ENCODE measurements around the gene LNP1. TPM values are rescaled to one million over a fixed set of nuclear protein-coding genes. Genes with fewer than 3 reads are reported as not detected.
"Not testable (repeated sequence)": the region's sequence is repeated elsewhere in the genome, so short reads cannot be mapped to it uniquely, and the experiment has no call there.

Gene LNP1
- total RNA-seq, 1 donor from 2014 or later = 2.8 TPM

- peaks cover 12% of the 10 kb centered on the region for H3K27me3 Mint-ChIP-seq (ENCODE audit: low read depth)
- H3K27ac Mint-ChIP-seq = no peak overlapping the region
- intact Hi-C loops (cut with micrococcal nuclease) = no loop called here
- no peaks in the 10 kb centered on the region for H3K4me1 Mint-ChIP-seq (ENCODE audit: low read depth)
- H3K4me3 Mint-ChIP-seq (ENCODE audit: low read depth) = no peak overlapping the region
- DNase-seq (ENCODE audit: low spot score) = no peak
- no peaks in the 10 kb centered on the region for H3K36me3 Mint-ChIP-seq (ENCODE audit: low read depth)
- H3K9me3 Mint-ChIP-seq = no peaks in the 10 kb centered on the region
Observed at GRCh38 chr3:100424261-100424660, 22.9 kb downstream of the LNP1 start.

DNA sequence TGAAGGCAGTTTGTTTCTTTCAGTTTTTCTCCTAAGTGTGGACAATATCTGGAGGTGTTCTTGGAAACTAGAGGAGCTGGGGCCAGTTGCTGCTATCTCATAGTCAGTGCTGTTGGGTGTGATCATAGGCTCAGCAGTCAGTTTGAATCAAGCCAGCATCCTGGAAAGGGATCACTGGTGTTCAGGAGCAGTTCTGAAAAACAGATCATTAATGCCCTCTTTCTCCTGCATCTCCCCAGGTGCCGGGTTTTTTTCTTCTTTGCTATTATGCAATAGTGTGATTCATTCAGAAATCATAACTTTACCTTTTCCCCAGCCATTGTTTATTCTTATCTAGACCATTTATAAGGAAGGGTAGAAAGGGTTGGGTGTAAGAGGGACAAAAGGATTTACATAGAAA lies 24.0 kb downstream of the LNP1 start:
- Mint-ChIP-seq H3K4me3 (ENCODE audit: low read depth) (no peak overlapping the region), H3K27ac (no peak overlapping the region), H3K9me3 (no peaks in the 10 kb centered on the region), H3K4me1 (ENCODE audit: low read depth) (no peaks in the 10 kb centered on the region), H3K27me3 (ENCODE audit: low read depth) (peaks cover 8% of the 10 kb centered on the region), H3K36me3 (ENCODE audit: low read depth) (no peaks in the 10 kb centered on the region)
- no peak for DNase-seq (ENCODE audit: low spot score)
- intact Hi-C loops (cut with micrococcal nuclease) = no loop called here

- intact Hi-C loops (cut with micrococcal nuclease) = no loop called here
- H3K27me3 Mint-ChIP-seq (ENCODE audit: low read depth) = peaks cover 8% of the 10 kb centered on the region
- no peak overlapping the region for H3K27ac Mint-ChIP-seq
- no peaks in the 10 kb centered on the region for H3K4me1 Mint-ChIP-seq (ENCODE audit: low read depth)
- H3K4me3 Mint-ChIP-seq (ENCODE audit: low read depth) = no peak overlapping the region
- no peaks in the 10 kb centered on the region for H3K9me3 Mint-ChIP-seq
- no peaks in the 10 kb centered on the region for H3K36me3 Mint-ChIP-seq (ENCODE audit: low read depth)
- DNase-seq (ENCODE audit: low spot score) = no peak
Observed at GRCh38 chr3:100426067-100426682, 24.8 kb downstream of the LNP1 start.

GRCh38 chr3:100427699-100428098 lies 26.4 kb downstream of the LNP1 start:
- Mint-ChIP-seq H3K9me3 (no peaks in the 10 kb centered on the region), H3K27ac (no peak overlapping the region), H3K27me3 (ENCODE audit: low read depth) (peaks cover 8% of the 10 kb centered on the region), H3K36me3 (ENCODE audit: low read depth) (no peaks in the 10 kb centered on the region), H3K4me1 (ENCODE audit: low read depth) (no peaks in the 10 kb centered on the region), H3K4me3 (ENCODE audit: low read depth) (no peak overlapping the region)
- no peak for DNase-seq (ENCODE audit: low spot score)
- intact Hi-C loops (cut with micrococcal nuclease) = no loop called here

- H3K27ac Mint-ChIP-seq = no peak overlapping the region
- H3K36me3 Mint-ChIP-seq (ENCODE audit: low read depth) = no peaks in the 10 kb centered on the region
- no peak overlapping the region for H3K4me3 Mint-ChIP-seq (ENCODE audit: low read depth)
- no peaks in the 10 kb centered on the region for H3K4me1 Mint-ChIP-seq (ENCODE audit: low read depth)
- peaks cover 5% of the 10 kb centered on the region for H3K27me3 Mint-ChIP-seq (ENCODE audit: low read depth)
- no peak for DNase-seq (ENCODE audit: low spot score)
- H3K9me3 Mint-ChIP-seq = no peaks in the 10 kb centered on the region
- intact Hi-C loops (cut with micrococcal nuclease) = no loop called here
Observed at GRCh38 chr3:100429187-100429716, 27.9 kb downstream of the LNP1 start.

GRCh38 chr3:100436951-100437350 lies 35.6 kb downstream of the LNP1 start:
- no peak for DNase-seq (ENCODE audit: low spot score)
- no peak overlapping the region for H3K27ac Mint-ChIP-seq
- H3K4me1 Mint-ChIP-seq (ENCODE audit: low read depth) = peaks cover 7% of the 10 kb centered on the region
- no peak overlapping the region for H3K4me3 Mint-ChIP-seq (ENCODE audit: low read depth)
- intact Hi-C loops (cut with micrococcal nuclease) = no loop called here
- H3K9me3 Mint-ChIP-seq = peaks cover 2% of the 10 kb centered on the region
- no peaks in the 10 kb centered on the region for H3K27me3 Mint-ChIP-seq (ENCODE audit: low read depth)
- no peaks in the 10 kb centered on the region for H3K36me3 Mint-ChIP-seq (ENCODE audit: low read depth)

- no peak for DNase-seq (ENCODE audit: low spot score)
- peaks cover 5% of the 10 kb centered on the region for H3K9me3 Mint-ChIP-seq
- H3K4me1 Mint-ChIP-seq (ENCODE audit: low read depth) = peaks cover 7% of the 10 kb centered on the region
- no peaks in the 10 kb centered on the region for H3K36me3 Mint-ChIP-seq (ENCODE audit: low read depth)
- no peak overlapping the region for H3K27ac Mint-ChIP-seq
- intact Hi-C loops (cut with micrococcal nuclease) = no loop called here
- no peak overlapping the region for H3K4me3 Mint-ChIP-seq (ENCODE audit: low read depth)
- H3K27me3 Mint-ChIP-seq (ENCODE audit: low read depth) = no peaks in the 10 kb centered on the region
Observed at GRCh38 chr3:100437721-100438622, 36.6 kb downstream of the LNP1 start.

DNA sequence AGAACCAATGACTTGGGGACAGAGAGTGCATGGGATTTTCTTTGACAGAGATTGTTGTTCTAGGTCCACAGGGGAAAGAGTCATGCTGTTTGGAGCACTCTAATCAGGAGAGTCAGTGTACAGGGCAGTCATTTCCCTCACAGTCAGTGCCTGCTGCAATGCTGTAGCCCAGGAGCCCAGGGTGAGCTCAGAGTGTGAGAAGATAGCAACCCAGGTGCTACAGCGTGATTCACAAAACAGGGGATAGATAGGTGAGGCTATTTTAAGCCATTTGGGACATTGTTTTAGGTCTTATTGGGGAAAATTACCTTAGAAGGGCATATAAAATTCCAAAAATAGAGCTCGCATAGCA lies 37.3 kb downstream of the LNP1 start:
- H3K9me3 Mint-ChIP-seq = peaks cover 5% of the 10 kb centered on the region
- no peak overlapping the region for H3K4me3 Mint-ChIP-seq (ENCODE audit: low read depth)
- intact Hi-C loops (cut with micrococcal nuclease) = no loop called here
- H3K27ac Mint-ChIP-seq = no peak overlapping the region
- peaks cover 7% of the 10 kb centered on the region for H3K4me1 Mint-ChIP-seq (ENCODE audit: low read depth)
- H3K36me3 Mint-ChIP-seq (ENCODE audit: low read depth) = no peaks in the 10 kb centered on the region
- DNase-seq (ENCODE audit: low spot score) = no peak
- no peaks in the 10 kb centered on the region for H3K27me3 Mint-ChIP-seq (ENCODE audit: low read depth)

DNA sequence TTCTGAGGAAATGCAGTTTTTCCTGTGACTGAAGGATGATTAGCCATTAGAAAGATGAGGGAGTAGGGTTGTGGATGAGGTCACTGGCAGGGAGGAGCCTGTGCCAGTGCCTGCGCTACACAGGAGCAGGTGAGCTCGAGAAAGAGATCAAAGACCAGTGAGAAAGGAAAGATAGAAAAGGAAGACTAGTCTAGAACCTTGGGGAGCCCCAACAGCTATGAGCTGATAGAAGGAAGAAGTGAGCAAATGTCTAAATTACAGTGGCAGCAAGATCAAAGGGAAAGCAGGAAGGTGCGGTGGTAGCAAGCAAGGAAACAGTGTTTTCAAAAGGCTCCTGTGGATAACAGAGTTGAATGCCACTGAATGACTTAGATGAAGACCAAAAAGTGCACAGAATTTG lies 39.6 kb downstream of the LNP1 start:
- intact Hi-C loops (cut with micrococcal nuclease) = no loop called here
- peak overlapping the region; percentile 17 for H3K27ac Mint-ChIP-seq
- no peaks in the 10 kb centered on the region for H3K27me3 Mint-ChIP-seq (ENCODE audit: low read depth)
- H3K4me3 Mint-ChIP-seq (ENCODE audit: low read depth) = no peak overlapping the region
- H3K36me3 Mint-ChIP-seq (ENCODE audit: low read depth) = no peaks in the 10 kb centered on the region
- peaks cover 7% of the 10 kb centered on the region for H3K4me1 Mint-ChIP-seq (ENCODE audit: low read depth)
- peaks cover 3% of the 10 kb centered on the region for H3K9me3 Mint-ChIP-seq
- no peak for DNase-seq (ENCODE audit: low spot score)

DNA sequence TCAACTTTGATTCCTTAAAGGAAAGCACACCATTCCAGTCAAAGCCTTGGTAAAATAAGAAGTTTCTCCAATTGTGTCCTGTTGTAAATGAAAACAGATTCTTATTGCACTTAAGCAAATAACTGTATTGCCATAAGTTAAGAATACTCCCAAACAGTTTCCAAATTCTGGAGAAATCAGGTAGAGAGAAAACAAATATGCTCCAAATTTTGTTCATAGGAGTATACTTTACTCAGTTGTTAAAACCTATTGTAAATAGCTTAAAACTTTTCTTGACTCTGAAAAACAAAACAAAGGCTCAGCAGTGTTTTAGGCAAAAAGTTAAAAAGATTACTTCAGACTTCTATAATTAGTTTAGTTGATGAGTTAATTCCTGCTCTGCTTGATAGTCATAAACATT lies 42.4 kb downstream of the LNP1 start:
- Mint-ChIP-seq H3K27ac (no peak overlapping the region), H3K4me1 (ENCODE audit: low read depth) (peaks cover 7% of the 10 kb centered on the region), H3K36me3 (ENCODE audit: low read depth) (no peaks in the 10 kb centered on the region), H3K4me3 (ENCODE audit: low read depth) (no peak overlapping the region), H3K27me3 (ENCODE audit: low read depth) (no peaks in the 10 kb centered on the region), H3K9me3 (peaks cover 17% of the 10 kb centered on the region)
- intact Hi-C loops (cut with micrococcal nuclease) = no loop called here
- DNase-seq (ENCODE audit: low spot score) = no peak

- not testable (repeated sequence) for H3K27me3 Mint-ChIP-seq (ENCODE audit: low read depth); DNase-seq (ENCODE audit: low spot score)
Observed at GRCh38 chr3:100447067-100447466, 45.7 kb downstream of the LNP1 start.

GRCh38 chr3:100448079-100448478 lies 46.7 kb downstream of the LNP1 start:
- no peak overlapping the region for H3K4me3 Mint-ChIP-seq (ENCODE audit: low read depth)
- intact Hi-C loops (cut with micrococcal nuclease) = no loop called here
- DNase-seq (ENCODE audit: low spot score) = no peak
- H3K4me1 Mint-ChIP-seq (ENCODE audit: low read depth) = no peaks in the 10 kb centered on the region
- H3K9me3 Mint-ChIP-seq = peaks cover 14% of the 10 kb centered on the region
- H3K36me3 Mint-ChIP-seq (ENCODE audit: low read depth) = no peaks in the 10 kb centered on the region
- no peaks in the 10 kb centered on the region for H3K27me3 Mint-ChIP-seq (ENCODE audit: low read depth)
- H3K27ac Mint-ChIP-seq = no peak overlapping the region

More at GRCh38 chr3:100447067-100447466, 45.7 kb downstream of the LNP1 start:
- intact Hi-C loops (cut with micrococcal nuclease); H3K4me3 Mint-ChIP-seq (ENCODE audit: low read depth); H3K4me1 Mint-ChIP-seq (ENCODE audit: low read depth); H3K36me3 Mint-ChIP-seq (ENCODE audit: low read depth); H3K27ac Mint-ChIP-seq: not testable (repeated sequence)
- H3K9me3 Mint-ChIP-seq = peaks cover 17% of the 10 kb centered on the region

- H3K4me3 Mint-ChIP-seq (ENCODE audit: low read depth) = no peak overlapping the region
- no peaks in the 10 kb centered on the region for H3K36me3 Mint-ChIP-seq (ENCODE audit: low read depth)
- no peak overlapping the region for H3K27ac Mint-ChIP-seq
- H3K27me3 Mint-ChIP-seq (ENCODE audit: low read depth) = no peaks in the 10 kb centered on the region
- intact Hi-C loops (cut with micrococcal nuclease) = no loop called here
- DNase-seq (ENCODE audit: low spot score) = no peak
- H3K9me3 Mint-ChIP-seq = peaks cover 14% of the 10 kb centered on the region
- H3K4me1 Mint-ChIP-seq (ENCODE audit: low read depth) = no peaks in the 10 kb centered on the region
Observed at GRCh38 chr3:100449214-100449613, 47.9 kb downstream of the LNP1 start.
